NK-92 treated with Interleukin-12 subunit alpha and Interleukin-12 subunit beta, amount 100 ng/mL, for 24 hours (cell line): ENCODE results near the gene FSTL4.

ENCODE experiments used
- DNase-seq: peaks from one replicate; lab custom pipeline; 2025; lab: John Stamatoyannopoulos, UW

FSTL4 gene

DNA sequence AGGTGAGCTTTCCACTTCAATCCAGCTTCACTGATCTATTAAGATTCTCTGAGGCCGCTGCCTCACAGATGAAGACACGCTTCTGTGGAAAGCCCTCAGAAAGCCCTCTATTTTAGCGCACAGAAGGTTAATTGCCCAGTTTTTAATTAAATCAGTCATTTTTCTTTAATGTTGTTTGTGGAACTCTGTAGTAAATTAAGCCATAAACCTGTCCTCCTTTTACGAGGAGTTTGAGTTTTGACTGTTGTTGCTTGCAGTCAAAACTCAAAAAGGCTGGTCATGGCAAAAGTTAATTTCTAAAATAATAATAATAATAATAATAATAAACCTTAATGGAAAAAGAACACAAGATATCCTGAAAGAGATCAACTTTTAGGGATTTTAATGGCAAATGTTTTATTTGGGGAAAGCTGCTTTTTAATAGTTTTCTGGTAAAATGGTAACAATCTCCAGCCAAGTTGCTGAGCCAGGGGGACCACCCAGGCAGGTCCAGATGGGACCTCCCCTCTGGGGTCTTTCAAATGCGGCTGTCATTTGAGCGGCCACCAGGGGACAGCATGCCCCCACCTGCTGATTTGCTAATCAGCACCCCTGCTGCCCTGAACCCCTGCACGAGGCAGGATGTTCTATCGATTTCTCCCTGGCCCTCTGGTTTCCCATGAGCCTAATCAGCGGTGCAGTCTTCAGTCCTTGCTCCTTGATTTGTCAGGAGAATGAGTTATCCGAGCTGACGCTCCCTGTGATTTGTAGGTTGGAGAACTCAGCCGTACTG, 247.2 kb downstream of the FSTL4 start:
- no peak for DNase-seq

DNA sequence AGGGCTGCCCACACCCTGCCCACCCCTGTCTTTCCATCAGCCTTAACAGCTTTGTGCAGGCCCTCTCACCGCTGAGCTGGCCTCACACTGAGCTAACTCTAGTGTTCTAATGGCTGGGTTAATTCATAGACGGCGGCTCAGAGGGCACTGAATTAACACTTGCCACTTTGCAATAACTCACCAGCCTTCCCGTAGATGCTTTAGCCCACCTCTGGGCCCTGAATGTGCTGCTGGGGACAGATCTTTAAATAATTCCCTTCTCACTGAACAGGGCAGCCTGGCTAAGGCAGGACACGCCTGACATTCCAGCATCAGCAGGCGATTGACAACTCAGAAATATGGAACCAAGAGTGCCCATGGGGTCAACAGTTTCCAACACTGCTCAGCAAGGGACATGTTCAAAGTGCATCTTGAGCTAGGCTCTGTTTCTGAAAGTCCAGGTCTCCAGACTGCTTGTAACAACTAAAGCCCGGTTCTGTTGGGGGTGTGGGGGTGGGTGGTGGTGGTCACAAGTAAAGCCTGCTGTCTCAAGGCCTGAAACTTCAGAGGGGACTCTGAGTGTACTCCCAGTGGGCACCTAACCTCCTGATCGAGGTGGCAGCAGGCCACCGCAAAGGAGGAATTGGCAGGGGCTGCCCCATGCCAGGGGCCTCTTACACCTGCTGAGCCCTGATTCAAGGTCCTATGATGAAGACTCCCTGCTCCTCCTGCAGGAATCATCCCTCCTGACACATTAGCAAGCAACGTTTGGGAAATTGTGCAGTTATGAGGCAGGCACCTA, 248.3 kb downstream of the FSTL4 start:
- no peak for DNase-seq

DNA sequence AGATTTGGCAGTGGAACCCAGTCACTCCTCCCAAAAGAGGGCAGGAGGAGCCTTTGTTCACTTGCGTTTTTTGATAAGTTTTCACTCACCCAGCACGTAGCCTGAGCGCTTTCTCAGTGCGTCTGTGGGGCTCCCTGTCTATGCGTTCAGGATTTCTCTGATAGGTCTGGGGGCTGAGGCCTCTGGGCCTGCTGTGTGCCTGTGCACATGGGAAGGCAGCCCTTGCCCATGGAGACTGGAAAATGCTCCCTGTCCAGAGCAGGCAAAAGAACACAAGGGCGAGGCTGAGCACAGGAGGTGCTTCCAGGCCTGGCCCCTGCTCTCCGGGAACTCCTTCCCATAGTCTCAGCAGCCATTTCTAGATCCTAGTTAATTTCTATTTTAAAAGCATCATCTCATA, 249.9 kb downstream of the FSTL4 start:
- no peak for DNase-seq

DNA sequence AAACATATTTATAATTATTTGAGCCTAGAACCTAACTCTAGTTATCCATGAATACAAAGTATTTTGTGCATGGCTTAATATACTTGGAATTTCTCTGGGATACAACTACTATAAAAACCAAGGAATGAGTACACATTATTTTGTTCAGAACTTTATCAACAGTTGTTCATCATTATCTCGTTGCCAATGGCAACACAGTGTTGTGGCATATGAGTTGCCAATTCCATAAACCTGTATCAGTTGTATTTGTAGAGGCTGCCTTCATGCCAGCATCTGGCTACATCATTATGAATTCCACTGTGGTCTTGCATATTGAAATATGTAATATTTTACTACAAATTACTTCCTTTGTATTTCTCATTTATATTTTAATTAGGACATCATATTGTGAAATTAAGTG, 250.4 kb downstream of the FSTL4 start:
- no peak for DNase-seq

DNA sequence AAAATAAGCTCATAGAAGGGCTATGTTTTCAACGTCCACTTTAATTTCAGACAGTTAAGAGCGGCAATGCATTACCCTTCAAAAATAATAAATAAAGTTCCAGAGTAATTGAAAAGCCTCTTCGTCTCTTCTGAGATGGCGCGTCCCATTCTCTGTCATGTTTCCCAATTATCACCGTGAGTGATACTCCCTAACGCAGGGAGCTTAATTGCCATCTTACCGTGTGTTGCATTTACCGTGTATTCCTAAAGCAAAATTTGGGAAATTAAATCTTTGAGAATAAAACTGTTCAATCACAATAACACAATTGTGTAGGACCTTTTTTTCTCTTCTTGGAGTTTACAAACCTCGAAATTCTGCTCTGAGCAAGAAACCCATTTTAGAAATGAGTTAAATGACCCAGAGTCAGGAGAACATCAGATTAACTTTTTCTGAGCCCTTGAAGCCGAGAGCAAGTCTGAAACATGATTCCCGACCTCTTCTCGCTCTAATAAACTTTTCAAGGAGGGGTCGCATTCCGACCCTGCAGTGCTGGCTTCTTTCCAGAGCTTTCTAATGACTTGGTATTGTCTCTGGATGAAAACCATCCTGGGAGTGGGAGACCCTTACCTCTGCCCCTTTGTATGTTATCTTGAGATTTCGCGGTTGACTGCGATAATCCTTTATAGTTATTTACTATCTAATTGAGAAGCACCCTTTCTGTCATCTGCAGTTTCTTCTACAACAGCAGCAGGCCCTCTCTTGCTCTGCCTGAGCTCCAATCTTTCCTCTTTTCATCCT, 251.5 kb downstream of the FSTL4 start:
- DNase-seq: no peak

DNA sequence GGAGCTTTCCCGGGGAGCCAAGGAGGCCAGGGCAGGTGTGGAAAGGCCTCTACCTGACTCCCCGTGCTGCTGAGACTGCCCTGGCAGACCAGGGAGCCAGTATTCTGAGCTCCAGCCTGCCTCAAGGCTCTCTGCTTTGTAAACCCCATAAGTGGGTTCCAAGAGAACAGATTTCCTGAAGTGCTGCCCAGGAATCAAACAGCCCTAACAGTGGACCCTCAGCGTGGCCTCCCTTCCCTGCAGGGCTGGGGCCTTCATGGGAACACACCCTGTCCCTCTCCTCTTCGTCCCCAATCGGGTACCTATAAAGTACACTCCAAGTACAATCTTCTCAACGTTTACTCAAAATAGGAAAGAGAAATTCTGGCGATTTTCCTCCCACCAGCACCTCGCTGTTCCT, 252.5 kb downstream of the FSTL4 start:
- DNase-seq: no peak

DNA sequence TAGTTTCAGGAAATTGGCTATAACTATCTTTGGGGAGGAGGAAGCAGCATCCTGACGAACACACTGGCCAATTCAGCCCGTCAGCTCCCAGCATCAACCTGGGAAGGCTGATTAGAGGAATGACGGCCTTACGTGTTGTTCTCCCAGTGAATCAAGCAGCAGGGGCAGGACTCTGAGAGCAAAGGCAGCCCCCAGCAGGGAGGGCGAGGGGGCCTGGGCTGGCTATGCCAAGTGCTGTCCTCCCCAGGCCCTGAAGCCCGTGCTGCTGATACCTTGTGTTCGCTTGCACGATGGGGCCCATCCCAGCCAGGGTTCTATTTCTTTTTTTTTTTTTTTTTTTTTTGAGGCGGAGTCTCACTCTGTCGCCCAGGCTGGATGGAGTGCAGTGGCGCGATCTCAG, 254.1 kb downstream of the FSTL4 start:
- no peak for DNase-seq

- DNase-seq: no peak
Observed at GRCh38 chr5:133357758-133358157, 254.6 kb downstream of the FSTL4 start.

DNA sequence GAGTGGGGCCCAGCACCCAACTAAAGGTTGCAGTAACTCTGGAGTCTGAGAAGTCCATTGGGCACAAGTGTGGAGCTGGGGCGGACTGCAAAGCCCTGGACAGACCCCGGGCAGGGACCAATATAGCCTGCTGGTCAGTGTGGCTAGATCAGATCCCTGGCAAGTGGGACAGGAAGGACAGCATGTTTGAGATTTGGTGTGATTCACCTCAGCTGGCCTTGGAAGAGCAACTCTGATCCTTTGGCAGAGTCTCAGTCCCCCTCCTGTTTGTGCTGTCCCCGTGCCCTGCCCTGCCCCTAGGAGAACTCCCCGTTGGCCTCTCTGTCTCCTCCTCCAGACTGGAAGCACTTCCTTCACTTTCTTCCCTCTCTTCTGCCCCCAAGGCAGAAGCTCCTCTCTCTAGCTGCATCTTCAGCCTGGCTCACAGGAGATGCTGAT, 255.3 kb downstream of the FSTL4 start:
- DNase-seq: no peak

DNA sequence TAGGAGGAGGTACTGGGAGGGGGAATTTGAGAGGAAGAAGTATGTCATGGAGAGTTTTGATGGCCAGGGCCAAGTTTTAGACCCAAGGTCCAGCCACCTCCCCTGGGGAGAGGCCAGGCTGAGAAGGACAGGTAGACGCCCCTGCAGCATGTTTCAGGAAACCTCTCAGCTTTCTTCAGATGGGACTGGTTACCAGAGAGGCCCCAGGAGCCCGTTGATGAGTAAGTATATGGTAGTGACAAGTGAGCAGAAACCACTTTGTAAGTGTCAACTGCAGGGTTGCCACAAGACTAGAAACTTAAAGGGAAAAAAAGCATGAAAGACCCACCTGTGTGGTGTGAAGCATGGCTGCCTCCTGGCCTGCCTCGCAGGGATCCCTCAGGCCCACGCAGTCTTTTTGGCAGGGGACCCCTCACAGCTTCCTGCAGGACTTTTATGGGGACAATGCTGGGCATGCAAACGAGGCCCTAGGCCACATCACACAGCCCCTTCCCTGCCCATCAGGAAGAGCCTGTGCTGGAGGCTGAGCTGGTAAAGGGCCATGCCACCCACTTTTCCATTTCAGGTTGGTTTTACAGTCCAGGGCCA, 255.9 kb downstream of the FSTL4 start:
- DNase-seq: no peak

- no peak for DNase-seq
Observed at GRCh38 chr5:133354323-133355185, 257.8 kb downstream of the FSTL4 start.

DNA sequence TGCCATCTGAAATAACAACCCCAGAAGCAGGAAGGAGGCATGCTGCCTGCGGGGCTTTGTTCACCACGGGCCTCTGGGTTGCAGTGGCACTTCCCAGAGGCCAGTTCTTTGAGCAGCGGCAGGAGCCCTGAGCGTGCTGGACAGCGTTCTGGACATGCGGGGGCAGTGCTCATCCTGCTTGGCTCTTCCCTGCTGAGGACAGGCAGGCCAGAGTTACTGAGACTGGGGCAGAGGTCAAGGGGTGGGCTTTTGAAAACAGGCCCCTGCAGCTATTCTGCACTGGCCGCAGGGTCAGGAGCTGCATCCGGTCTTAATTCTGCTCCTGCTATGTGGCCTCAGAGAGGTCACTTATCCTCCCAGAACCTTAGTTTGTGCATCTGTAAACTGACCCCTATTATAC, 258.6 kb downstream of the FSTL4 start:
- DNase-seq: no peak

DNA sequence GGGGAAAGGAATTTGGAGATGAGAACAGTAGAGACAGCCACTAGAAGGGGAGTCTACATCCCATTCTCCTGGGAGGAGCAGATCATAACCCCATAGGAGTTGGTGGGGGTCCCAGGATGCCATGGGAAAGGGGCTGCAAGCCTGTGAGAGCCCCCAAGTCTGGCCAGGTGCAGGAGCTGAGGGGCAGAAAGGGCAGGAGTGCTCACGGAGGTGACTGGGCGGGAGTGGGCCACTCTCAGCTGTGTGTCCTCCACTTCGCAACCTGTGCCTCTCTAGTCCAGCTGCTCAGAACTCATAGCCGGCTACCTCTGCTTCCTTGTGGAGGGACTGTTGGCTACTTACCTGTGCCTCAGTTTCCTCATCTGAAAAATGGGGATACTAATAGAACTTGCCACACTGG, 263.9 kb downstream of the FSTL4 start:
- DNase-seq: no peak

- no peak for DNase-seq
Observed at GRCh38 chr5:133347039-133347438, 265.3 kb downstream of the FSTL4 start.

DNA sequence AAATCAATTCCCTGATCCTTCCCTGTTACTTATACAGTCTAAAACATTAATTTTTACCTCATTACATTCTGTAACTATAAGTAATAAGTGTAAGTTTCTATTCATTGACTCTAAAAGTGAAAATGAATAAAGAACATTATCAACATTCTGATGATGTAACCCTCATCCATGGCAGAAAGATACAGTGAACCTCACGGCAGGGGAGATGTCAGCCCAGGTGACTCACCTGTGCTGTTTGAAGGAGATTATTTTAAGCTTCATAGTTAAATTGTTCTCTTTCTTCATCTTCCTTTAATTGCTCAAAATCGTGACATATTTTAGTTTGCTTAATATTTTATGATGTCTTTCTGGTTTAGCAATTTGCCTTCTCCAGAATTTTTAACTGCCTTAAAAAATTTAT, 268.1 kb downstream of the FSTL4 start:
- DNase-seq: no peak

DNA sequence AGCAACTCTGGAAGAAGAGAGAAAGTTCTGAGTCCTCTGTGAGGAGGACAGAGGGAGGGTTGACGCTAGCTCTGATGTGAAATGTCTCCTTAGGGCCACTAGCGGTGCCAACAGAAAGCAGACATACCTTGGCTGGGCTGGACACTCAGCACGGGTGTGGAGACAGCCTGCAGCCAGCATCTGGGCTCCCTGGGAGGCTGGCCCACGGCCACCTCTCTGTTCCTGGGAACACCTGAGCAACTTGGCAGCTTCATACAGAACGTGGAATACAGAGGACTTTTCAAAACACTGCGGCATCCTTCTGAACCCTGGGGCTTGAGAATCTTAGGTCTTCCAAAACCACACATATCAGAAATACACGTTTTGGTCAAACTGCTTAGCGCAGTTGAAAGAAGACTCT, 269.1 kb downstream of the FSTL4 start:
- no peak for DNase-seq

DNA sequence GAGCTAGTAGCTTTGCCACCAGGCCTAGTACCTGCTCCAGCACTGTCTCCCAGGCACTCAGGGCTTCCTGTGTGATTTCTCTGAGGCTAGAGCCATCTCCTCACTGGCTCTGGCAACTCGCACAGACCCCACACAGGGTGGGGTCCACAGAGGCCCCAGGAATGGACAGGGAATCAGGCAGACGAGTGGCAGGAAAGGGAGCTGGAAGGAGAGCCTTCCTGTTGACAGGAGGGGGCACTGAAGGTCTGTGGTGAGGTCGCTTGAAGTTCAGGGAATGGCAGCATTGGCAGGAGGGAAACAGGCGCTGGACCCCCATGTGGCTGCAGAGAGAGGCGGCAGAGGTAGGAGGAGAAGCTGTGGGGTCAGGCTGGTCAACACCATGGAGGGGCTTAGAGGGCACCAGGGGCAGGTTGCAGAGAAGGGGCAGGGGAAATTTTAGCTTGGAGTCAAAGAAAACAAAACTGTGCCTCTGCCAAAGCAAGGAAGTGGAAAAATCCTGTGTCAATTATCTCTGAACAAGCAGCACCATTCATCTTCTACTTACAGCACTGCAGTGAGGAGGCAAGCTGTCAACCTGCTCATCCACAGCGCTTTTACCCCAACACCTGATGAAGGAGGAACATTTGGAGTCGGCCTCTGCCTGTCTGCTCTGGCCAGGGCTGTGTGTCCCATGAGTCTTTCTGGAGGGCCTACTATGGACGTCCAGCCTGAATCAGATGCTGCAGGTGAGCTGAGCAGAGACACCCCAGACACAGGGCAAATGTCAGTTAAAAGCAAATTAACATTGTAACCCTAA, 270.2 kb downstream of the FSTL4 start:
- DNase-seq: no peak

GRCh38 chr5:133341296-133341695, 271.0 kb downstream of the FSTL4 start:
- DNase-seq: no peak

DNA sequence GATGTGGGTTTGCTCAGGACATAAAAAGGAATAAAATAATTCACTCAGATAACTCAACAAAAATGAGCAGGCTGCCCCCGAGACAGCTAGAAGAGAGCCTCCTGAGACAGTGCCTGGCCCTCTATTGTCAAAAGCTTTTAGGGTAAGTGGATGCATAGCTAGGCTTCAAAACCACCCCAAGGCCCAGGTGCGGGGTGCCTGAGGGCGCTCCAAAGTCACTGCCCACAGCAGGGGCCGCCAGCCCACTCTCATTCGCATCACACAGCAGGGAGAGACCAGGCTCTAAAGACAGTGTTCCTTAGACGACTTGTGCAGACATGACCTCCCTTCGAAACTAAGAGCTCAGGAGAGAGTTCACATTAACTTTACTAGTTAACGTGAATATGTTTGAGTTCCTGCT, 271.5 kb downstream of the FSTL4 start:
- DNase-seq: no peak

GRCh38 chr5:133340002-133340755, 272.2 kb downstream of the FSTL4 start:
- no peak for DNase-seq
